ENCODE results near the gene OR2D3.
A peak's percentile ranks its signal among the peaks of the same experiment; 100 is the strongest.
"Not testable (repeated sequence)": the region's sequence is repeated elsewhere in the genome, so short reads cannot be mapped to it uniquely, and the experiment has no call there.

OR2D3 gene, protein sequence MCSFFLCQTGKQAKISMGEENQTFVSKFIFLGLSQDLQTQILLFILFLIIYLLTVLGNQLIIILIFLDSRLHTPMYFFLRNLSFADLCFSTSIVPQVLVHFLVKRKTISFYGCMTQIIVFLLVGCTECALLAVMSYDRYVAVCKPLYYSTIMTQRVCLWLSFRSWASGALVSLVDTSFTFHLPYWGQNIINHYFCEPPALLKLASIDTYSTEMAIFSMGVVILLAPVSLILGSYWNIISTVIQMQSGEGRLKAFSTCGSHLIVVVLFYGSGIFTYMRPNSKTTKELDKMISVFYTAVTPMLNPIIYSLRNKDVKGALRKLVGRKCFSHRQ

GRCh38 chr11:6920702-6921101 lies at the start of gene OR2D3:
OR2D3 (plus strand) TSS chr11:6921002; CDS start chr11:6921002, 0 bp downstream.
- no peak for DNase-seq

GRCh38 chr11:6871278-6871677 lies 49.5 kb upstream of the OR2D3 start:
- DNase-seq: no peak

GRCh38 chr11:6875761-6876160 lies 45.0 kb upstream of the OR2D3 start:
- no peak for DNase-seq

- DNase-seq: no peak
Observed at GRCh38 chr11:6876325-6876724, 44.5 kb upstream of the OR2D3 start, which contains the start of gene OR10A4. OR10A4 (plus strand) TSS chr11:6876625; CDS start chr11:6876648, 23 bp downstream.

DNA sequence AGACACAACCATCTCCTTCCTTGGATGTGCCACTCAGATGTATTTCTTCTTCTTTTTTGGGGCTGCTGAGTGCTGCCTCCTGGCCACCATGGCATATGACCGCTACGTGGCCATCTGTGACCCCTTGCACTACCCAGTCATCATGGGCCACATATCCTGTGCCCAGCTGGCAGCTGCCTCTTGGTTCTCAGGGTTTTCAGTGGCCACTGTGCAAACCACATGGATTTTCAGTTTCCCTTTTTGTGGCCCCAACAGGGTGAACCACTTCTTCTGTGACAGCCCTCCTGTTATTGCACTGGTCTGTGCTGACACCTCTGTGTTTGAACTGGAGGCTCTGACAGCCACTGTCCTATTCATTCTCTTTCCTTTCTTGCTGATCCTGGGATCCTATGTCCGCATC lies 43.9 kb upstream of the OR2D3 start:
- no peak for DNase-seq

DNA sequence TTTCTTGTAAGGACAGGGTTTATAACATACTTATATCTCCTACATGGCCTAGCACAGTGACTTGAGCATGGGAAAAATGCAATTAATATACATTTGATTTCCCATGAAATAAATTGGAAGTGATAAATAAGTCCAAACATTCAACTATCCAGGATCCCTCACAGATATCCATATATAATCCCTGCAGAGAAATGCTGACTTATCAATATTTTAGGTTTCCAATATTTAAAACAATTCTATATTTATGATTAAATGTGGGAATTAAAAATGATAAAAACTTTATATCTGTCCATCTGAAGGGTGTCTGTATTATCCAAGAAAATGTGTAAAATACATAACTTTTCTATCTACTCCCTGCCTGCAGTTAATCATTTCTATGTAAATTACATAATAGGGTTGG lies 38.1 kb upstream of the OR2D3 start:
- no peak for DNase-seq

GRCh38 chr11:6887711-6888110 lies 33.1 kb upstream of the OR2D3 start:
- DNase-seq: not testable (repeated sequence)

DNA sequence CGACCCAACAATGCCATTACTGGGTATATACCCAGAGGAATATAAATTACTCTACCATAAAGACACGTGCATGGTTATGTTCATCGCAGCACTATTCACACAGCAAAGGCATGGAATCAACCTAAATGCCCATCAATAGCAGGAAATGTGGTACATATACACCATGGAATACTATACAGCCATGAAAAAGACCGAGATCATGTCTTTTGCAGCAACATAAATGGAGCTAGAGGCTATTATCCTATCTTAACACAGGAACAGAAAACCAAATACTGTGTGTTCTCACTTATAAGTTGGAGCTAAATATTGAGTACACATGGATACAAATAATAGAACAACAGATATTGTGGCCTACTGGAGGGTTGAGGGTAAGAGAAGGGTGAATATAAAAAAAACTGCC lies 32.0 kb upstream of the OR2D3 start:
- DNase-seq: no peak

GRCh38 chr11:6889835-6890234 lies 31.0 kb upstream of the OR2D3 start:
- no peak for DNase-seq

- no peak for DNase-seq
Observed at GRCh38 chr11:6892400-6892799, 28.4 kb upstream of the OR2D3 start, which contains the start of gene OR2D2. OR2D2 (minus strand) TSS chr11:6892500; CDS start chr11:6892500, 0 bp downstream.

- no peak for DNase-seq
Observed at GRCh38 chr11:6894097-6894496, 26.7 kb upstream of the OR2D3 start.

DNA sequence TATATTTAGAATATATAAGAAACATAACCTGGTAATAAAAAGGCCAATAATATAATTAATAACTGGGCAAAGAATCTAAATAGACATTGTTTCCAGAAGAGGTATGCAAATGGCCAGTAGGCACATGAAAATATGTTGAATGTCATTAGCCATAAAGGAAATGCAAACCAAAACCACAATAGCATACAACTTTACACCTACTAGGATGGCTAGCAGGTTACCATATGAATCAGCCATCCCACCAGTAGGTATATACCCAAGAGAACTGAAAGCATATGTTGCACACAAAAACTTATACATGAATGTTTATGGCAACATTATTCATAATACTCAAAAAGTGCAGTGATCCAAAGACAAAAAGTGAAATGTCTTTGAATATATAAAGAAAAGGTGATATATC lies 25.8 kb upstream of the OR2D3 start:
- DNase-seq: no peak

DNA sequence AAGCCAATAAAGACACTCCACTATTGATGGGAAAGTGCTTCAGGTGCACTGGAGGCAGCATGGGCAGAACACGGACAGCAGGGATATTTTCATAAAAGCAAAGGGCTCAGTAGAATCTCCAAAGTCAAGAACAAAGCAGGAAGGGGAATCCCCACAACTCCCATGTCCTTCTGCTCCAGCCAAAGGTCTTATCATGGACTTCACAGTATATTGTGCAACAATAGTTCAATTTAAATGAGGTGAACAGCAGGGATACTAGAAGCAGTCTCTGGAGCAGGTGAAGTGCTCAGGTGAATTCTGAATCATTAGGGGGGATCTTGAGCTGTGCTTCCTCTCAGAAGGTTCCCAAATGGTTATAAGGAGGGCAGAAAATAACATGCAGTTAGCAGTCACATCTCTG lies 21.9 kb upstream of the OR2D3 start:
- DNase-seq: no peak

DNA sequence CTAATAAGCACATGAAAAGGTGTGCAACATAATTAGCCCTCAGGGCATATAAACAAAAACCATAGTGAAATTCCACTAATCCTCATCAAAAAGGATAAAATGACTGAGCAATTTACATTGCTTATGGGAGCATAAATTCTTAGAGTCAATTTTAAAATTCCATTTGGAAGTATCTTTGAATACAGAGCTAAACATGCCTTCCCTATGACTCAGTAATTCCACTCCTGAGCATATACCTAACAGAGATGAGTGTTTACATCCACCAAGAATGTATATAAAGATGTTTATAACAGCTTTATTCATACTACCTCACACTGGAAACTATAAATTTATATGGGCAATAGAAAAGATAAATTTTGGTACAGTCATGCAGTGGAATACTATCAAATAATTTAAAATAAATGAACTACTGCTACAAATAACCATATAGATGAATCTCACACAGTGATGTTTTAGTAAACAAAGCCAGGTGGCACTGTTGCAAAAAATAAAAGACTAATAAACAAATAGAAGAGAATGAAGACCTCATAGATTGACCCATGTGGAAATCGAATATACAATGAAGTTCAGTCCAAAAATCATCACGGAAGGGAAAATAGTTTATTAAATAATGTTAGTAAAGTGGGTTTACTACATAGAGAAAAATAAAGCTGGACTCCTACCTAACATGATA lies 20.3 kb upstream of the OR2D3 start:
- no peak for DNase-seq

- not testable (repeated sequence) for DNase-seq
Observed at GRCh38 chr11:6904804-6905203, 16.0 kb upstream of the OR2D3 start.

GRCh38 chr11:6911378-6911777 lies 9.4 kb upstream of the OR2D3 start:
- no peak for DNase-seq

DNA sequence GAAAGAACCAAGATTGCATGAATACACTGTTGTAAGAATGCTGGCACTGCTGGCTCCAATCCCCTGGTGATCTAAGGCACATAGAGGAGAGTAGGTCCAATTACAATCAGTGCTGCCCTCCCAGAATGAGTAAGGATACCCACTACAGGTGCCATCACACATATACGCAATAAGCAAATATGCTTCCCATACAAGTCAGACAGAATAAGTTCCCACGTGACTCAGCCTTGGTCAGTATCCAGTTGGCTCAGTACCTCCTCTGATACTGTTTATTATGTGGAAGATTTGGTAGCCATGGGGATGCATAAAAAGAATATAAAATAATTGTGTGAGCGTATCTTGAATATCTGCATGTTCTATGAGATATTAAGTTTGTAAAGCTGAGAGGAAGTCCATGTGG lies 8.9 kb upstream of the OR2D3 start:
- DNase-seq: no peak

GRCh38 chr11:6919698-6920097 lies 1.1 kb upstream of the OR2D3 start:
- DNase-seq: no peak

DNA sequence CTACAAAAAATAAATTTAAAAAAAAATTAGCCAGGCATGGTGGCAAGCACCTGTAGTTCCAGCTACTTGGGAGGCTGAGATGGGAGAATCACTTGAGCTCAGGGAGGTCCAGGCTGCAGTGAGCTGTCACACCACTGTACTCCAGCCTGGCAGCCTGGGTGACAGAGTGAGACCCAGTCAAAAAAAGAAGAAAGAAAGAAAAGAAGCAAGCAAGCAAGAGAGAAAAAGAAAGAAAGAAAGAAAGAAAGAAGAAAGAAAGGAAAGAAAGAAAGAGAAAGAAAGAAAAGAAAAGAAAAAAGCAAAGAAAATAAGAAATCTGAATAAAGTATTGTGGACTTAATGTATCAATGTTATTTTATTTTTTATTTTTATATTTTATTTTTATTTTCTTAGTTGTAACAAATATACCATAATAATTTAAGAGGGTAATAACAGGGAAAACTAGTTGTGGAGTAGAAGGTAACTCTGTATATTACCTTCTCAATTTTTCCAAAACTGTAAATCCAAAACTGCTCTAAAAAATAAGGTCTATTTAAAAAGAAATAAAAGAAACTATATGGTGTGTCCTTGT lies 4.3 kb downstream of the OR2D3 start:
- no peak for DNase-seq

DNA sequence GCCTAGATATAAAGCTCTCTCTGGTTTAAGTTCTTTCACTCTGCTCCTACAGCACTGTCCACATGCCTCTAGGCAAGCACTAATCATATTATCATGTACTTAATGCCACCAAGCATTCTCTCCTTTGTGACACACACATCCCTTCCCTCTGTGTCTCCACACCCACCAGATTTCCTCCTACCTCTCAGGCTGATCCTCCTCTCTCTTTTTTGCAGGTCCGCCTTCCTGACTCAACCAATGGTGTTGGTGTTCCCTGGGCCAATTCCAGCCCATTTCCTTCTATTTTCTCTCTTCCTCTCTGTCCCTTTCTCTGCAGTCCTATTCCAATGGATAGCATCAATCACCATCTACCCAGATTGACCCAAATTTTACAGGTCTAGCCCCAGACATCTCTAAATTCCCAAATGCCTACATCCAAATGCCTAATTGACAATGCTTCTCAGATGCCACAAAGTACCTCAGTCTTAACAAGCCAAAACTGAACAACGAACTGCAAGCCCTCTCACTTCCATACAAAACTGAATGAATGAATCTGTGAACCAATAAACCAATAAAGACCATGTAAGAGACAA lies 4.9 kb downstream of the OR2D3 start:
- no peak for DNase-seq

DNA sequence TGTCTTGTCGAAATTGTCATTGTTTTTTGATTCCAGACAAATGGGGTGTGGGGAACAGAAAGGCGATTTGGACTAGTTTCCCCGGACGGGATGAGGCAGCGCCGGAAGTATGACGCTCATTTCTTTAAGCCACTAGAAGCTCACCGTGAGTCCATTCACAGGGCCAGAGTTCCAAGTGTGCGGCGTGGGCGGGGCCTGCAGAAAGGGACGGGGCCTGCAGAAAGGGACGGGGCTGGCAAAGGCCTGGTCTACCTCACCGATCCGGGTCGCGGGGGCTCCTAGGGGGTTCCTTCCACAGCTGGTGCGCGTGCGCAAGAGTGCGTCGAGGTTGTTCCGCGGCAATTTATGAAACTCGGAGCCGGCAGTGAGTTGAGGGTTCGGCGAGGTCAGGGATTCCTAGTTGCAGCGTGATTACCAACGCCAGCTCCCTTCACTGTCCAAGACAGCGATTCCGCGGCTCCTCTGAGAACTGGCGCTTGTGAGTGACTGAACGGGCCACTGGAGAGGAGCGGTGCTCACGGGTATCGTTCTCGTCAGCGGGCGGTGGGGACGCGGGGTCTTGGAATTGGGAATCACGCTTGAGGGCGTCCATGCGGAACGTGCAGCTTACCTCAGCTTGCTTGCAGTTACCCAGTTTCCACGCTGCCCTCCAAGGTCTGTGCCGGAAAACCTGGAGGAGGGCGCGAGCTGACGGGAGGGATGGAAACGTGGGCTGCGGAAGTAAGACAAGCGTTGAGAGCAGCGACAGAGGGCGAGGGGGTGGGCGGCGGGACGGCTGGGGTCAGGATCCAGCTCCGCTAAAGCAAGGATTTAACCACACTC lies 5.6 kb downstream of the OR2D3 start, which contains the start of gene ZNF215:
Gene ZNF215 (plus strand): TSS at position 219 of the 822 bp plus-strand sequence. CDS start 5,847 bp downstream, outside the sequence.
- peak; percentile 2 to 56 for DNase-seq

DNA sequence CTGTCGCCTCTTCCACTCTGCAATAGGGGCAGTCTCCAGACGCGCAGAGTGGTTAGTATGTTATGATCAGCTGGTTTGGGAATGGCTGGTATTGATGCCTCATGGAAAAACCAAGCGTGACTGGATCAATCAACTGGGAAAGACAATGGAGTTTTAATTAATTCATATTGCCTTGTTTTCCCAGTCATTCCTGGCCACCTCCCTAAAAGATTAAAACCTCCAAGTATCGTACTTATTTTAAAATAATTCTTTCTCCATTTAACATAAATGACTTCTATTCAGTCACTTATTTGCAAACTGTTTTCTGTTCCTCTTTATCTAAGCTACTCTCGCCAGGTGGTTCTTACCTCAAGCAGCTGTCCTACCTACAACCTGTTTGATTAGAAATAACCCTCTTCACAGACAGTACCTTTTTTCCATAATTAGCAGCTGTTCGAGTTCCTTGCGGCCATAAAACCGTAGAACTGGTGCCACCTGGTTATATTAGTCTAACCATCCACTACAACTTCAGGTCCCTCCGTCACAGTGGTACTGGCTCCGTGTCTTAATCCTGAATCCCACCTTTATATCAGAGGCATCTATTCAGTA lies 6.3 kb downstream of the OR2D3 start:
- DNase-seq: no peak

All from CD4-positive, alpha-beta T cell treated with Interleukin-4 for 1 hour (primary cell).